ENCODE results near the gene GRIK4. TPM values are rescaled to one million over a fixed set of nuclear protein-coding genes. Genes with fewer than 3 reads are reported as not detected.

Gene GRIK4
- total and polyA plus RNA-seq, 2 experiments from 2014 or later: 0.28 to 0.45 TPM

DNA sequence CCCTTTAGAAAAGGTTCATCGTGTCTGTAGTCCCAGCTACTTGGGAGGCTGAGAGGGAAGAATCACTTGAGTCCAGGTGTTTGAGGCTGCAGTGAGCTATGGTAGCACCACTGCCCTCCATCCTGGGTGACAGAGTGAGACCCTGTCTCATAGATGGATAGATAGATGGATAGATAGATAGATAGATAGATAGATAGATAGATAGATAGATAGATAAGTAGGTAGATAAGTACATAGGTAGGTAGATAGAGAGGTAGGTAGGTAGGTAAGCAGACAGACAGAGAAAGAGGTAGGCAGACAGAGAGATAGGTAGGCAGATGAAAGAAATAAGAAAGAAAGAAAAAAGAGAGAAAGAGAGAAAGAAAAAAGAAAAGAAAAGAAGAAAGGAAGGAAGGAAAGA, 156.4 kb downstream of the GRIK4 start:
- Histone ChIP-seq H3K36me3 (no peaks in the 10 kb centered on the region), H3K9me3 (ENCODE audit: low read depth) (no peaks in the 10 kb centered on the region), H3K4me3 (no peak overlapping the region), H3K27ac (no peak overlapping the region), H3K27me3 (peaks cover 48% of the 10 kb centered on the region), H3K4me1 (ENCODE audit: low read depth) (no peaks in the 10 kb centered on the region)
- TF ChIP-seq, protein P1, sequence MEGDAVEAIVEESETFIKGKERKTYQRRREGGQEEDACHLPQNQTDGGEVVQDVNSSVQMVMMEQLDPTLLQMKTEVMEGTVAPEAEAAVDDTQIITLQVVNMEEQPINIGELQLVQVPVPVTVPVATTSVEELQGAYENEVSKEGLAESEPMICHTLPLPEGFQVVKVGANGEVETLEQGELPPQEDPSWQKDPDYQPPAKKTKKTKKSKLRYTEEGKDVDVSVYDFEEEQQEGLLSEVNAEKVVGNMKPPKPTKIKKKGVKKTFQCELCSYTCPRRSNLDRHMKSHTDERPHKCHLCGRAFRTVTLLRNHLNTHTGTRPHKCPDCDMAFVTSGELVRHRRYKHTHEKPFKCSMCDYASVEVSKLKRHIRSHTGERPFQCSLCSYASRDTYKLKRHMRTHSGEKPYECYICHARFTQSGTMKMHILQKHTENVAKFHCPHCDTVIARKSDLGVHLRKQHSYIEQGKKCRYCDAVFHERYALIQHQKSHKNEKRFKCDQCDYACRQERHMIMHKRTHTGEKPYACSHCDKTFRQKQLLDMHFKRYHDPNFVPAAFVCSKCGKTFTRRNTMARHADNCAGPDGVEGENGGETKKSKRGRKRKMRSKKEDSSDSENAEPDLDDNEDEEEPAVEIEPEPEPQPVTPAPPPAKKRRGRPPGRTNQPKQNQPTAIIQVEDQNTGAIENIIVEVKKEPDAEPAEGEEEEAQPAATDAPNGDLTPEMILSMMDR (IDR thresholded peaks at IDR 0.05; ENCODE audit: low read depth, low read length): no peak
- no peak for DNase-seq (ENCODE audit: low read depth in 1 of 2, low spot score in 1 of 2)

DNA sequence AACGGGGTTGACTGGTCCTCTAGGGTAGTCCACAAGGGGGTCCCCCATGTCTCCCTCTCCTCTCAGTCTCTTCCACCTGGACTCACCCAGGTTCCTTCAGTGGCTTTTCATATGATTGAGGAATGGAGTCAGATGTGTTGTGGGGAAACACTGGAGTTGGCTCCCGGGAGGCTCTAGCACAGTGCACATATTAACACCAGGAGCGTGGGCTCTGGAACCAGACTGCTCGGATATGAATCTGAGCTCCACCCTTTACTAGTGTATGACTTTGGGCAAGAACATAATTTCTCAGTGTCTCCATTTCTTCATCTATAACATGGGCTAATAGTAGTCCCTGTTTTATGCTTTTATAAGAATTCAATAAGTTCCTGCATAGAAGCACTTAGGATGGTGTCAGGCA, 157.0 kb downstream of the GRIK4 start:
- Histone ChIP-seq H3K27me3 (peaks cover 48% of the 10 kb centered on the region), H3K4me1 (ENCODE audit: low read depth) (no peaks in the 10 kb centered on the region), H3K27ac (no peak overlapping the region), H3K36me3 (no peaks in the 10 kb centered on the region), H3K9me3 (ENCODE audit: low read depth) (no peaks in the 10 kb centered on the region), H3K4me3 (no peak overlapping the region)
- TF ChIP-seq, protein P1 (IDR thresholded peaks at IDR 0.05; ENCODE audit: low read depth, low read length): no peak
- DNase-seq (ENCODE audit: low read depth in 1 of 2, low spot score in 1 of 2): no peak

DNA sequence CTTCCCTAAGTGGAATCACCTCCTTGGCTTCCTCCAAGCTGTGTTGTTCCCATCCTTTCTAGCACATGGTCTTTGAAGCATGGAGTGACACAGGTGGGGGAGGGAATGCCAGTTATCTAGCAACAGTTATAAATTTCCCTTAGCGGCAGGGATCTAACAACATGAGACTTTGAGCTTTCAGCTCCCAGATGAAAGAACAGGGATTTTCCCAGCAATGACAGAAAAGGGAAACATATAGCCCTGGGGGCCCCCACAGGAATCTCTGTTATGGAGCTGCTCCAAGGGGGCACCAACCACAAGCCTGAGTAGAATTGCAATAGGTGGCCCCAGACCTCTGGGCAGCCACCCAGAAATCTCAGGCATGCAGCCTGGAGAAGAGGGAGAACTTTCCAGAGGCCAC, 163.0 kb downstream of the GRIK4 start:
- H3K9me3 ChIP-seq (ENCODE audit: low read depth): no peaks in the 10 kb centered on the region
- DNase-seq (ENCODE audit: low read depth in 1 of 2, low spot score in 1 of 2): peak in 1 of 2 donors; percentile 80
- H3K4me1 ChIP-seq (ENCODE audit: low read depth): no peaks in the 10 kb centered on the region
- peaks cover 23% of the 10 kb centered on the region for H3K27me3 ChIP-seq
- TF ChIP-seq, protein P1 (IDR thresholded peaks at IDR 0.05; ENCODE audit: low read depth, low read length): no peak
- H3K27ac ChIP-seq: no peak overlapping the region
- no peak overlapping the region for H3K4me3 ChIP-seq
- H3K36me3 ChIP-seq: no peaks in the 10 kb centered on the region

DNA sequence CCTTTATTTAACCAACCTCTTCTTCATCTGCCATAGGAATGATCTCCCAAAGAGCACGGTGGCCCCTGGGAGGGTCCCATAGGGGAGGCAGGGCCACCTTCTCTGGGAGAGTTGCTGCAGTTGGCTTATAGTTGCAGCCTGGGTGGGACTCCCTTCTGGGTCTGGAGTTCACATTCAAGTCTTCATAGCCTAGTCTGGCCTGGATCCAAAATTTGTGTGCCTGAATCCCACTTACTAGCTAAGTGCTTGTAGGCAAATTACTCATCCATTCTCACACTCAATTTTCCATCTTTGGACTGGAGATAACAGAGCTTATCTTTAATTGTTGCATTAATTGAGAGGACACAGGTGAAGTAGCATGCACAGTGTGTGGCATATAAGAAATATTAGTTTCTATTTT, 163.6 kb downstream of the GRIK4 start:
- H3K27ac ChIP-seq: no peak overlapping the region
- peak in 1 of 2 donors; percentile 20 for DNase-seq (ENCODE audit: low read depth in 1 of 2, low spot score in 1 of 2)
- TF ChIP-seq, protein P1 (IDR thresholded peaks at IDR 0.05; ENCODE audit: low read depth, low read length): no peak
- H3K36me3 ChIP-seq: no peaks in the 10 kb centered on the region
- H3K4me1 ChIP-seq (ENCODE audit: low read depth): no peaks in the 10 kb centered on the region
- peaks cover 19% of the 10 kb centered on the region for H3K27me3 ChIP-seq
- no peak overlapping the region for H3K4me3 ChIP-seq
- no peaks in the 10 kb centered on the region for H3K9me3 ChIP-seq (ENCODE audit: low read depth)

DNA sequence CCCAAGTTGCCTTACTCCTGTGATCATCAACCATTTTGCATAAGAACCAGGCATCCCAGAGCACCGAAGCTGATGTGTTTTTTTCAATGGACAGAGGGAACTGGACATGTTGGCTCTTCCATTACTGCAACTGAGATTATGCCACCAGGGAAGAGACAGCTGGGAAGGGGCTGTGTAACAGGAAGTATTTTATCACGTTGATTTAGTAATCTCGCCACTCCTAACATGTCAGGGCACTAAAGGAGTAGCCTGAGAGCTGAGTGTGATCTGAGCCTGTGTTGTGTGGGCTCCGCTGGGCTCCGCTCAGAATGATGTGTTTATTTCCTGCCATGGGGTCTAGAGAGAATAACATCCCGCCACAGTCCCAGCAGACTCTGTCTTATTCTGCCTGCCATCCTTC, 165.4 kb downstream of the GRIK4 start:
- Histone ChIP-seq H3K27me3 (peaks cover 20% of the 10 kb centered on the region), H3K9me3 (ENCODE audit: low read depth) (no peaks in the 10 kb centered on the region), H3K4me1 (ENCODE audit: low read depth) (no peaks in the 10 kb centered on the region), H3K4me3 (no peak overlapping the region), H3K27ac (no peak overlapping the region), H3K36me3 (no peaks in the 10 kb centered on the region)
- DNase-seq (ENCODE audit: low read depth in 1 of 2, low spot score in 1 of 2): no peak
- TF ChIP-seq, protein P1 (IDR thresholded peaks at IDR 0.05; ENCODE audit: low read depth, low read length): no peak

DNA sequence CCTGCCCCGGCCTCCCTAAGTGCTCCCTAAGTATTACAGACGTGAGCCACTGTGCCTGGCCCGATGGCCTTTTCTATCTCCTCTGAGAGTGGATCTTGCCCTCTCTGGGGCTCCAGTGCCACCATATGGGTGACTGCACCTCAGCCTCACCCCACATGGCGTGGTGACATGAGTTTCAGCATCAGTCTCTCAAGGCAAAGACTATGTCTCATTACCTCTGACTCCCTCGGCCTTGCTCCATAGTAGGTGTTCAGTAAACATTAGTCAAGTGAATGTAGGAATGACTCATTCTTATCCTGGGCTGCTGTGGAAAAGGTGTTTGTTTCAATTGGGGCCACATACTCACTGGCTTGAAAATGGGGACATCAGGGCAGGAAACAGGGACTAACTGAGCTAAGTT, 168.8 kb downstream of the GRIK4 start:
- Histone ChIP-seq H3K36me3 (no peaks in the 10 kb centered on the region), H3K27me3 (peaks cover 20% of the 10 kb centered on the region), H3K9me3 (ENCODE audit: low read depth) (no peaks in the 10 kb centered on the region), H3K4me1 (ENCODE audit: low read depth) (no peaks in the 10 kb centered on the region), H3K27ac (no peak overlapping the region), H3K4me3 (no peak overlapping the region)
- TF ChIP-seq, protein P1 (IDR thresholded peaks at IDR 0.05; ENCODE audit: low read depth, low read length): no peak
- no peak for DNase-seq (ENCODE audit: low read depth in 1 of 2, low spot score in 1 of 2)
